ENCODE measurements around the gene SLC30A5.

The SLC30A5 gene

GRCh38 chr5:69052181-69052580, 41.6 kb upstream of the SLC30A5 start:
- DNase-seq (ENCODE audit: low read depth, low spot score) = no peak
- Histone ChIP-seq H3K4me3 (ENCODE audit: insufficient read length, low read depth) (no peak overlapping the region), H3K36me3 (ENCODE audit: insufficient read depth, insufficient read length, low read length) (no peaks in the 10 kb centered on the region), H3K27me3 (ENCODE audit: insufficient read depth, insufficient read length) (no peaks in the 10 kb centered on the region), H3K4me1 (ENCODE audit: insufficient read depth, insufficient read length) (no peaks in the 10 kb centered on the region), H3K9me3 (ENCODE audit: insufficient read depth, low read length) (no peaks in the 10 kb centered on the region), H3K9ac (ENCODE audit: insufficient read length, low read depth) (no peak overlapping the region)
- no peak for TF ChIP-seq YY1 (IDR thresholded peaks at IDR 0.05; ENCODE audit: insufficient read depth, insufficient read length)
- no peak for TF ChIP-seq ZNF274 (IDR thresholded peaks at IDR 0.05; ENCODE audit: low read depth, low read length)
- no peak for TF ChIP-seq SUZ12 (IDR thresholded peaks at IDR 0.05; ENCODE audit: extremely low read depth, insufficient read depth, insufficient read length)

GRCh38 chr5:69074664-69075521, 18.9 kb upstream of the SLC30A5 start:
- H3K9me3 ChIP-seq (ENCODE audit: insufficient read depth, low read length) = no peaks in the 10 kb centered on the region
- H3K36me3 ChIP-seq (ENCODE audit: insufficient read depth, insufficient read length, low read length) = no peaks in the 10 kb centered on the region
- DNase-seq (ENCODE audit: low read depth, low spot score) = no peak
- no peak overlapping the region for H3K9ac ChIP-seq (ENCODE audit: insufficient read length, low read depth)
- H3K27me3 ChIP-seq (ENCODE audit: insufficient read depth, insufficient read length) = no peaks in the 10 kb centered on the region
- TF ChIP-seq YY1 (IDR thresholded peaks at IDR 0.05; ENCODE audit: insufficient read depth, insufficient read length) = no peak
- no peak for TF ChIP-seq SUZ12 (IDR thresholded peaks at IDR 0.05; ENCODE audit: extremely low read depth, insufficient read depth, insufficient read length)
- no peak for TF ChIP-seq ZNF274 (IDR thresholded peaks at IDR 0.05; ENCODE audit: low read depth, low read length)
- no peaks in the 10 kb centered on the region for H3K4me1 ChIP-seq (ENCODE audit: insufficient read depth, insufficient read length)
- H3K4me3 ChIP-seq (ENCODE audit: insufficient read length, low read depth) = no peak overlapping the region

- no peaks in the 10 kb centered on the region for H3K9me3 ChIP-seq (ENCODE audit: insufficient read depth, low read length)
- H3K36me3 ChIP-seq (ENCODE audit: insufficient read depth, insufficient read length, low read length) = no peaks in the 10 kb centered on the region
- TF ChIP-seq ZNF274 (IDR thresholded peaks at IDR 0.05; ENCODE audit: low read depth, low read length) = no peak
- no peak for TF ChIP-seq SUZ12 (IDR thresholded peaks at IDR 0.05; ENCODE audit: extremely low read depth, insufficient read depth, insufficient read length)
- TF ChIP-seq YY1 (IDR thresholded peaks at IDR 0.05; ENCODE audit: insufficient read depth, insufficient read length) = no peak
- H3K4me3 ChIP-seq (ENCODE audit: insufficient read length, low read depth) = no peak overlapping the region
- H3K9ac ChIP-seq (ENCODE audit: insufficient read length, low read depth) = no peak overlapping the region
- DNase-seq (ENCODE audit: low read depth, low spot score) = no peak
- no peaks in the 10 kb centered on the region for H3K4me1 ChIP-seq (ENCODE audit: insufficient read depth, insufficient read length)
- H3K27me3 ChIP-seq (ENCODE audit: insufficient read depth, insufficient read length) = no peaks in the 10 kb centered on the region
Measured at GRCh38 chr5:69075522-69076179, 18.2 kb upstream of the SLC30A5 start.

- Histone ChIP-seq H3K9me3 (ENCODE audit: insufficient read depth, low read length) (no peaks in the 10 kb centered on the region), H3K9ac (ENCODE audit: insufficient read length, low read depth) (no peak overlapping the region), H3K27me3 (ENCODE audit: insufficient read depth, insufficient read length) (no peaks in the 10 kb centered on the region), H3K4me1 (ENCODE audit: insufficient read depth, insufficient read length) (no peaks in the 10 kb centered on the region), H3K4me3 (ENCODE audit: insufficient read length, low read depth) (no peak overlapping the region), H3K36me3 (ENCODE audit: insufficient read depth, insufficient read length, low read length) (no peaks in the 10 kb centered on the region)
- TF ChIP-seq SUZ12 (IDR thresholded peaks at IDR 0.05; ENCODE audit: extremely low read depth, insufficient read depth, insufficient read length) (no peak), ZNF274 (IDR thresholded peaks at IDR 0.05; ENCODE audit: low read depth, low read length) (no peak), YY1 (IDR thresholded peaks at IDR 0.05; ENCODE audit: insufficient read depth, insufficient read length) (no peak)
- DNase-seq (ENCODE audit: low read depth, low spot score) = no peak
Measured at GRCh38 chr5:69078921-69079540, 14.8 kb upstream of the SLC30A5 start.

GRCh38 chr5:69079556-69079955, 14.3 kb upstream of the SLC30A5 start:
- H3K9me3 ChIP-seq (ENCODE audit: insufficient read depth, low read length) = no peaks in the 10 kb centered on the region
- TF ChIP-seq ZNF274 (IDR thresholded peaks at IDR 0.05; ENCODE audit: low read depth, low read length) = no peak
- TF ChIP-seq YY1 (IDR thresholded peaks at IDR 0.05; ENCODE audit: insufficient read depth, insufficient read length) = no peak
- TF ChIP-seq SUZ12 (IDR thresholded peaks at IDR 0.05; ENCODE audit: extremely low read depth, insufficient read depth, insufficient read length) = no peak

GRCh38 chr5:69083412-69083811, 10.4 kb upstream of the SLC30A5 start:
- Histone ChIP-seq H3K4me3 (ENCODE audit: insufficient read length, low read depth) (no peak overlapping the region), H3K27me3 (ENCODE audit: insufficient read depth, insufficient read length) (no peaks in the 10 kb centered on the region), H3K9me3 (ENCODE audit: insufficient read depth, low read length) (no peaks in the 10 kb centered on the region), H3K36me3 (ENCODE audit: insufficient read depth, insufficient read length, low read length) (no peaks in the 10 kb centered on the region), H3K4me1 (ENCODE audit: insufficient read depth, insufficient read length) (no peaks in the 10 kb centered on the region), H3K9ac (ENCODE audit: insufficient read length, low read depth) (no peak overlapping the region)
- TF ChIP-seq SUZ12 (IDR thresholded peaks at IDR 0.05; ENCODE audit: extremely low read depth, insufficient read depth, insufficient read length) = no peak
- TF ChIP-seq YY1 (IDR thresholded peaks at IDR 0.05; ENCODE audit: insufficient read depth, insufficient read length) = no peak
- TF ChIP-seq ZNF274 (IDR thresholded peaks at IDR 0.05; ENCODE audit: low read depth, low read length) = no peak
- DNase-seq (ENCODE audit: low read depth, low spot score) = no peak

More at GRCh38 chr5:69079556-69079955, 14.3 kb upstream of the SLC30A5 start:
- Histone ChIP-seq H3K4me3 (ENCODE audit: insufficient read length, low read depth) (no peak overlapping the region), H3K36me3 (ENCODE audit: insufficient read depth, insufficient read length, low read length) (no peaks in the 10 kb centered on the region), H3K4me1 (ENCODE audit: insufficient read depth, insufficient read length) (no peaks in the 10 kb centered on the region), H3K27me3 (ENCODE audit: insufficient read depth, insufficient read length) (no peaks in the 10 kb centered on the region), H3K9ac (ENCODE audit: insufficient read length, low read depth) (no peak overlapping the region)
- DNase-seq (ENCODE audit: low read depth, low spot score) = no peak

GRCh38 chr5:69084195-69084594, 9.6 kb upstream of the SLC30A5 start:
- Histone ChIP-seq H3K4me3 (ENCODE audit: insufficient read length, low read depth) (no peak overlapping the region), H3K4me1 (ENCODE audit: insufficient read depth, insufficient read length) (no peaks in the 10 kb centered on the region), H3K9ac (ENCODE audit: insufficient read length, low read depth) (no peak overlapping the region), H3K27me3 (ENCODE audit: insufficient read depth, insufficient read length) (no peaks in the 10 kb centered on the region), H3K9me3 (ENCODE audit: insufficient read depth, low read length) (no peaks in the 10 kb centered on the region), H3K36me3 (ENCODE audit: insufficient read depth, insufficient read length, low read length) (no peaks in the 10 kb centered on the region)
- no peak for TF ChIP-seq YY1 (IDR thresholded peaks at IDR 0.05; ENCODE audit: insufficient read depth, insufficient read length)
- TF ChIP-seq SUZ12 (IDR thresholded peaks at IDR 0.05; ENCODE audit: extremely low read depth, insufficient read depth, insufficient read length) = no peak
- no peak for DNase-seq (ENCODE audit: low read depth, low spot score)
